Measurements from ENCODE around the gene PPP1CA.
A peak's percentile ranks its signal among the peaks of the same experiment; 100 is the strongest.

The PPP1CA gene

GRCh38 chr11:67441731-67442351, 40.2 kb upstream of the PPP1CA start:
- no peak for DNase-seq (ENCODE audit: extremely low read depth, low read depth)
- TF ChIP-seq CTCF (IDR thresholded peaks at IDR 0.05; ENCODE audit: low read depth, low read length), result no peak

- no peak for DNase-seq (ENCODE audit: extremely low read depth, low read depth)
- no peak for TF ChIP-seq CTCF (IDR thresholded peaks at IDR 0.05; ENCODE audit: low read depth, low read length)
Observed at GRCh38 chr11:67441098-67441563, 39.5 kb upstream of the PPP1CA start.

- no peak for DNase-seq (ENCODE audit: extremely low read depth, low read depth)
- no peak for TF ChIP-seq CTCF (IDR thresholded peaks at IDR 0.05; ENCODE audit: low read depth, low read length)
Observed at GRCh38 chr11:67440229-67441097, 38.8 kb upstream of the PPP1CA start.

GRCh38 chr11:67439321-67440228, 37.9 kb upstream of the PPP1CA start:
- no peak for DNase-seq (ENCODE audit: extremely low read depth, low read depth)
- TF ChIP-seq CTCF (IDR thresholded peaks at IDR 0.05; ENCODE audit: low read depth, low read length), result peak; percentile 22

GRCh38 chr11:67438158-67438902, 36.7 kb upstream of the PPP1CA start:
- no peak for TF ChIP-seq CTCF (IDR thresholded peaks at IDR 0.05; ENCODE audit: low read depth, low read length)
- DNase-seq (ENCODE audit: extremely low read depth, low read depth), result no peak

GRCh38 chr11:67437809-67438157, 36.1 kb upstream of the PPP1CA start:
- DNase-seq (ENCODE audit: extremely low read depth, low read depth), result no peak
- TF ChIP-seq CTCF (IDR thresholded peaks at IDR 0.05; ENCODE audit: low read depth, low read length), result no peak
